Heart right ventricle (tissue), 16 donors: ENCODE data around the gene PLSCR5. TPM values are rescaled to one million over a fixed set of nuclear protein-coding genes. Genes with fewer than 3 reads are reported as not detected.

Source experiments
- ATAC-seq, 8 donors: fragments of 200-7000 bp; cut with Tn5 transposase; one replicate each; pipeline ENCODE4 v1.9.1; 2020; ENCODE audit warnings: mild to moderate bottlenecking in 8 of 8, moderate library complexity in 8 of 8, moderate number of reproducible peaks in 1 of 8
- DNase-seq, 2 donors: peaks; one replicate each; pipeline ENCODE4 v3.0.0-alpha.2; 2020
- H3K27ac ChIP-seq, 10 donors: fragments of 200-600 bp; sonication (generic) in 2 of 10; one replicate each; pipeline versions ENCODE4 v1.5.0 to v1.8.0; 2020 to 2022; ENCODE audit warnings: mild to moderate bottlenecking in 3 of 10
- H3K27me3 ChIP-seq, 7 donors: fragments of 200-600 bp; one replicate each; pipeline ENCODE4 v1.8.0; 2021 to 2022; ENCODE audit warnings: mild to moderate bottlenecking in 2 of 7
- H3K36me3 ChIP-seq, 9 donors: fragments of 200-600 bp; sonication (generic) in 1 of 9; one replicate each; pipeline versions ENCODE4 v1.5.0 to v1.8.0; 2020 to 2022; ENCODE audit warnings: mild to moderate bottlenecking in 2 of 9
- H3K4me1 ChIP-seq, 9 donors: fragments of 200-600 bp; sonication (generic) in 1 of 9; one replicate each; pipeline versions ENCODE4 v1.5.0 to v1.8.0; 2020 to 2022; ENCODE audit warnings: mild to moderate bottlenecking in 4 of 9
- H3K4me3 ChIP-seq, 10 donors: fragments of 200-600 bp; sonication (generic) in 2 of 10; one replicate each; pipeline versions ENCODE4 v1.5.0 to v1.8.0; 2020 to 2022; ENCODE audit warnings: mild to moderate bottlenecking in 7 of 10, moderate library complexity in 2 of 10
- H3K9me3 ChIP-seq, 11 donors: fragments of 200-600 bp in 10 of 11; sonication (generic) in 2 of 11; one replicate each; pipeline versions ENCODE4 v1.5.0 to v1.8.0; 2013 to 2022; ENCODE audit warnings: mild to moderate bottlenecking in 2 of 11, control low read depth in 1 of 11, moderate library complexity in 1 of 11
- CTCF ChIP-seq, 9 donors: fragments of 200-600 bp; sonication (generic) in 2 of 9; IDR thresholded peaks; one replicate each; pipeline versions ENCODE4 v1.5.0 to v1.8.0; 2021 to 2022; ENCODE audit warnings: antibody characterized with exemption in 9 of 9, mild to moderate bottlenecking in 5 of 9, moderate library complexity in 1 of 9
- WGBS, 2 donors: extraction: QIAGEN DNeasy Blood & Tissue Kit; methylation state at CpG; one replicate each; pipeline ENCODE4 v1.1.7; 2013; ENCODE audit warnings: inconsistent platforms in 1 of 2; 5-methylcytosine and 5-hydroxymethylcytosine counted together
- intact Hi-C, 10 donors: fragments of 100-400 bp; cut with DNase I; formaldehyde crosslinking; loops; one replicate each; pipeline versions ENCODE4 v1.11.1 to v1.14.2; 2022
- polyA plus RNA-seq, 2 donors: library from polyadenylated mRNA; stranded (reverse); fragments of 200-250 nt; gene quantifications; one replicate each; pipeline ENCODE4 v1.2.3, GENCODE V29; 2013
- total RNA-seq, 10 donors: library from RNA; stranded (reverse); fragmentation: NEBNext Ultra II Directional in 3 of 10; extraction: Animal tissue kit (Norgen Biotek cat#: 25700) in 3 of 10; gene quantifications; one replicate each; pipeline versions ENCODE4 v1.2.1 to v1.2.4, GENCODE V29; 2021 to 2023
- donor health status: Arrhythmogenic right ventricular cardiomyopathy.
- donor health status: ischemic (EF 13 %, LVEDD 7.1; RV severe dilation, severe dysfunction).
- donor health status: healthy with polysubstance abuse.
- donor health status: DM: no; HTN: yes; CAD: no.
- donor health status: DM: no; HTN: no; CAD: no.
- donor health status: ischemic (EF 25% LVEDD 6.9; RV normal size, moderate dysfunction).
- donor health status: ischemic (EF 25% LVEDD 5.7; RV mildly dilated, moderate dysfunction).
- donor health status: healthy.
- donor health status: DM: yes; HTN: yes; CAD: no.
- donor health status: Ischemic cardiomyopathy.
- donor health status: ischemic (EF 35%, LVEDD 5.7; RV mildly dilated, moderate dysfunction).
- donor health status: nonischemic (EF 11% LVEDD 7.7; RV severe dilation, severe dysfunction).
- donor health status: DM: yes; HTN: yes; CAD: no.
- donor health status: PGD.
- donor health status: ischemic (EF 29% LVEDD 5.4; RV normal size, mild dysfunction).
- donor health status: nonischemic (EF 23%, LVEDD 6.1; RV moderate dilation, normal function).

Gene PLSCR5
- total and polyA plus RNA-seq, 12 donors, result not detected

- peak in 1 of 2 donors; percentile 19 for DNase-seq
- Histone ChIP-seq H3K36me3 (no peaks in the 10 kb centered on the region), H3K27me3 (no peaks in the 10 kb centered on the region), H3K4me3 (no peak overlapping the region), H3K4me1 (no peaks in the 10 kb centered on the region), H3K27ac (no peak overlapping the region), H3K9me3 (peaks cover 0 to 7% (median 3%) of the 10 kb centered on the region in 11 donors)
- ATAC-seq, result peak in 2 of 8 donors; percentile 51 to 56
- peak in 7 of 9 donors; percentile 35 to 66 (median 58) for TF ChIP-seq CTCF (IDR thresholded peaks at IDR 0.05)
- intact Hi-C loops, result loop anchor here (1.0 to 10.0 kb wide), 11 partner anchors 243 to 515 kb away; no protein-coding TSS in a partner anchor
These were observed 27.5 kb downstream of the PLSCR5 start for GRCh38 chr3:146577662-146578061.

- no peak overlapping the region for H3K27ac ChIP-seq
- no peaks in the 10 kb centered on the region for H3K27me3 ChIP-seq
- no peak overlapping the region for H3K4me3 ChIP-seq
- intact Hi-C loops, result loop anchor here (2.0 to 10.0 kb wide), 9 partner anchors 241 to 513 kb away; no protein-coding TSS in a partner anchor
- TF ChIP-seq CTCF (IDR thresholded peaks at IDR 0.05), result no peak
- no peak for DNase-seq
- no peaks in the 10 kb centered on the region for H3K36me3 ChIP-seq
- H3K4me1 ChIP-seq, result no peaks in the 10 kb centered on the region
- no peak for ATAC-seq
- no peaks in the 10 kb centered on the region for H3K9me3 ChIP-seq
- WGBS, 2 donors, result 71 to 74% methylated on average over 2 of the region's 2 CpGs
These were observed 29.5 kb downstream of the PLSCR5 start for GRCh38 chr3:146575636-146576035.

GRCh38 chr3:146574173-146574572, 31.0 kb downstream of the PLSCR5 start:
- Histone ChIP-seq H3K4me1 (no peaks in the 10 kb centered on the region), H3K27ac (no peak overlapping the region), H3K9me3 (no peaks in the 10 kb centered on the region), H3K27me3 (no peaks in the 10 kb centered on the region), H3K4me3 (no peak overlapping the region), H3K36me3 (no peaks in the 10 kb centered on the region)
- DNase-seq (no peak), ATAC-seq (no peak)
- intact Hi-C loops, result loop anchor here in 5 of 10 donors (10.0 kb wide), 4 partner anchors 239 to 509 kb away; no protein-coding TSS in a partner anchor
- TF ChIP-seq CTCF (IDR thresholded peaks at IDR 0.05), result no peak
- WGBS, 2 donors, result 88 to 92% methylated on average over 1 of the region's 1 CpG

- TF ChIP-seq CTCF (IDR thresholded peaks at IDR 0.05), result no peak
- DNase-seq, result no peak
- intact Hi-C loops, result loop anchor here in 1 of 10 donors (10.0 kb wide), 1 partner anchor 355 kb away; no protein-coding TSS in a partner anchor
- H3K36me3 ChIP-seq, result no peaks in the 10 kb centered on the region
- no peak for ATAC-seq
- H3K9me3 ChIP-seq, result no peaks in the 10 kb centered on the region
- H3K27me3 ChIP-seq, result no peaks in the 10 kb centered on the region
- 48 to 85% methylated on average over 3 of the region's 3 CpGs for WGBS, 2 donors
- no peak overlapping the region for H3K4me3 ChIP-seq
- H3K4me1 ChIP-seq, result no peaks in the 10 kb centered on the region
- H3K27ac ChIP-seq, result no peak overlapping the region
These were observed 35.8 kb downstream of the PLSCR5 start for GRCh38 chr3:146569314-146569713.
